ENCODE data around the gene PABPN1. TPM values are rescaled to one million over a fixed set of nuclear protein-coding genes. Genes with fewer than 3 reads are reported as not detected.

PABPN1 gene
- total and polyA plus RNA-seq, 9 of the 15 experiments (the other 6 are each of a cell fraction or from before 2014, with no cell fraction given) = 32.6 to 388 (median 178) TPM

- TF ChIP-seq, protein P1, sequence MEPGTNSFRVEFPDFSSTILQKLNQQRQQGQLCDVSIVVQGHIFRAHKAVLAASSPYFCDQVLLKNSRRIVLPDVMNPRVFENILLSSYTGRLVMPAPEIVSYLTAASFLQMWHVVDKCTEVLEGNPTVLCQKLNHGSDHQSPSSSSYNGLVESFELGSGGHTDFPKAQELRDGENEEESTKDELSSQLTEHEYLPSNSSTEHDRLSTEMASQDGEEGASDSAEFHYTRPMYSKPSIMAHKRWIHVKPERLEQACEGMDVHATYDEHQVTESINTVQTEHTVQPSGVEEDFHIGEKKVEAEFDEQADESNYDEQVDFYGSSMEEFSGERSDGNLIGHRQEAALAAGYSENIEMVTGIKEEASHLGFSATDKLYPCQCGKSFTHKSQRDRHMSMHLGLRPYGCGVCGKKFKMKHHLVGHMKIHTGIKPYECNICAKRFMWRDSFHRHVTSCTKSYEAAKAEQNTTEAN (CRISPR knock-in tag; IDR thresholded peaks at IDR 0.05) = no peak
- no peak for TF ChIP-seq ZNF449 (CRISPR knock-in tag; IDR thresholded peaks at IDR 0.05)
- no peak for TF ChIP-seq ZNF696 (CRISPR knock-in tag; conservative IDR thresholded peaks at IDR 0.05)
- no peak for TF ChIP-seq PCBP1 (IDR thresholded peaks at IDR 0.05; ENCODE audit: low read depth, low read length, poor library complexity, severe bottlenecking)
- no peak for TF ChIP-seq ZNF224 (CRISPR knock-in tag; IDR thresholded peaks at IDR 0.05)
- TF ChIP-seq PHB (CRISPR knock-in tag; IDR thresholded peaks at IDR 0.05) = no peak
- TF ChIP-seq ZNF717 (CRISPR knock-in tag; IDR thresholded peaks at IDR 0.05) = no peak
- no peak for TF ChIP-seq TAF9B (IDR thresholded peaks at IDR 0.05; ENCODE audit: partially characterized antibody)
- TF ChIP-seq EP400 (IDR thresholded peaks at IDR 0.05) = peak; percentile 46; the same call in 1 of the 2 replicates
- TF ChIP-seq CC2D1A (IDR thresholded peaks at IDR 0.05) = peak; percentile 84
- TF ChIP-seq TFAP4 (CRISPR knock-in tag; IDR thresholded peaks at IDR 0.05; ENCODE audit: borderline replicate concordance) = no peak; the same call in 1 of the 2 replicates
- no peak for TF ChIP-seq NR4A1 (CRISPR knock-in tag; IDR thresholded peaks at IDR 0.05)
- TF ChIP-seq NR4A1 (tag; IDR thresholded peaks at IDR 0.05) = 0 out of 2 replicates have a peak, but pooled peaks have one; percentile 31
- TF ChIP-seq ZNF184 (CRISPR knock-in tag; IDR thresholded peaks at IDR 0.05) = no peak
- no peak for TF ChIP-seq SAFB (IDR thresholded peaks at IDR 0.05; ENCODE audit: borderline replicate concordance, low read depth, low read length)
- TF ChIP-seq POLR2B (IDR thresholded peaks at IDR 0.05; ENCODE audit: low read depth, partially characterized antibody) = no peak
- TF ChIP-seq ATF7 (IDR thresholded peaks at IDR 0.05) = peak; percentile 62; the same call in 1 of the 2 replicates
- TF ChIP-seq SP2 (IDR thresholded peaks at IDR 0.05; ENCODE audit: extremely low read depth, low read depth, low read length, poor library complexity, severe bottlenecking) = no peak
- TF ChIP-seq RBBP5 (IDR thresholded peaks at IDR 0.05; ENCODE audit: borderline replicate concordance, insufficient read depth, low read length, poor library complexity, severe bottlenecking) = no peak
- no peak for TF ChIP-seq KDM2B (CRISPR knock-in tag; IDR thresholded peaks at IDR 0.05)
- TF ChIP-seq LEF1 (IDR thresholded peaks at IDR 0.05) = peak; percentile 86
- TF ChIP-seq CCNT2 (IDR thresholded peaks at IDR 0.05; ENCODE audit: borderline replicate concordance, extremely low read depth, insufficient read length, low read depth, low read length) = no peak
- TF ChIP-seq ARID2 (IDR thresholded peaks at IDR 0.05) = peak; percentile 65; the same call in 1 of the 2 replicates
- TF ChIP-seq TEAD1 (CRISPR knock-in tag; IDR thresholded peaks at IDR 0.05) = no peak
Observed at GRCh38 chr14:23294734-23295561, 26.3 kb upstream of the PABPN1 start (continued).

All from K562 (cell line).